WTC11 (cell line): ENCODE data around the gene TTLL10. TPM values are rescaled to one million over a fixed set of nuclear protein-coding genes. Genes with fewer than 3 reads are reported as not detected.

Experiments used
- ATAC-seq: fragments of 200-7000 bp; cut with Tn5 transposase; 2 replicates; pipeline ENCODE4 v1.10.0; 2021; ENCODE audit warnings: mild to moderate bottlenecking, moderate library complexity
- CTCF ChIA-PET: fragments of 300-600 bp; sonication (Branson Sonifier 250); formaldehyde crosslinking; loops from one replicate; lab custom pipeline; 2021; ENCODE audit warnings: antibody characterized with exemption; lab: Charles Lee
- POLR2A ChIA-PET: fragments of 350-600 bp; sonication (Branson Sonifier 250); formaldehyde crosslinking; loops from one replicate; lab custom pipeline; 2021; ENCODE audit warnings: antibody characterized with exemption; lab: Charles Lee
- DNase-seq: peaks from one replicate; pipeline ENCODE4 v3.0.0; 2021; ENCODE audit warnings: low spot score
- H3K27ac Mint-ChIP-seq: 2 replicates; pipeline ENCODE4 v1.8.0; 2021; ENCODE audit warnings: mixed read lengths
- H3K27me3 Mint-ChIP-seq: 2 replicates; pipeline ENCODE4 v1.8.0; 2021; ENCODE audit warnings: low read depth, mild to moderate bottlenecking, moderate library complexity, mixed read lengths
- H3K36me3 Mint-ChIP-seq: 2 replicates; pipeline ENCODE4 v1.8.0; 2021; ENCODE audit warnings: mixed read lengths
- H3K4me1 Mint-ChIP-seq: 2 replicates; pipeline ENCODE4 v1.8.0; 2022; ENCODE audit warnings: mixed read lengths
- H3K4me3 Mint-ChIP-seq: 2 replicates; pipeline ENCODE4 v1.8.0; 2021; ENCODE audit warnings: mild to moderate bottlenecking, moderate library complexity, mixed read lengths
- H3K9me3 Mint-ChIP-seq: 2 replicates; pipeline ENCODE4 v1.8.0; 2021; ENCODE audit warnings: mixed read lengths
- E2F4 ChIP-seq: sonication (generic); formaldehyde crosslinking; IDR thresholded peaks from 2 replicates; pipeline ENCODE4 v1.8.1; 2022; ENCODE audit warnings: low read depth, mild to moderate bottlenecking, moderate library complexity, missing genetic modification reagents, borderline replicate concordance
- ELF4 ChIP-seq: sonication (generic); formaldehyde crosslinking; IDR thresholded peaks from 2 replicates; pipeline ENCODE4 v1.8.1; 2022; ENCODE audit warnings: low read depth, mild to moderate bottlenecking, moderate library complexity, missing genetic modification reagents
- JUN ChIP-seq: sonication (generic); formaldehyde crosslinking; IDR thresholded peaks from 2 replicates; pipeline ENCODE4 v1.8.0; 2023; ENCODE audit warnings: mild to moderate bottlenecking, missing genetic modification reagents
- MYBL2 ChIP-seq: sonication (generic); formaldehyde crosslinking; IDR thresholded peaks from 2 replicates; pipeline ENCODE4 v1.8.1; 2023; ENCODE audit warnings: mild to moderate bottlenecking, moderate library complexity, missing genetic modification reagents
- NFE2L1 ChIP-seq: sonication (generic); formaldehyde crosslinking; IDR thresholded peaks from 2 replicates; pipeline ENCODE4 v1.8.1; 2023; ENCODE audit warnings: missing genetic modification reagents
- NR2C2 ChIP-seq: sonication (generic); formaldehyde crosslinking; IDR thresholded peaks from 2 replicates; pipeline ENCODE4 v1.8.0; 2022; ENCODE audit warnings: mild to moderate bottlenecking, missing genetic modification reagents
- NR3C1 ChIP-seq: sonication (generic); formaldehyde crosslinking; conservative IDR thresholded peaks from 2 replicates; pipeline ENCODE4 v1.8.1; 2023; ENCODE audit warnings: low read depth, mild to moderate bottlenecking, missing genetic modification reagents
- STAT6 ChIP-seq: sonication (generic); formaldehyde crosslinking; conservative IDR thresholded peaks from 2 replicates; pipeline ENCODE4 v1.8.1; 2023; ENCODE audit warnings: mild to moderate bottlenecking, low read depth, missing genetic modification reagents, moderate library complexity
- ZNF423 ChIP-seq: fragments of 250-450 bp; sonication (Bioruptor Pico); IDR thresholded peaks from 2 replicates; pipeline ENCODE4 v2.1.2; 2022; ENCODE audit warnings: mild to moderate bottlenecking, moderate library complexity
- total RNA-seq: library from RNA; stranded (reverse); gene quantifications from 3 replicates; pipeline ENCODE4 v1.2.3, GENCODE V29; 2021
- TF ChIP-seq, protein P1 (sequence below): fragments of 200-600 bp; IDR thresholded peaks from 2 replicates; pipeline ENCODE4 v1.8.0; 2022; ENCODE audit warnings: antibody characterized with exemption
- TF ChIP-seq, protein P2 (sequence below): sonication (generic); formaldehyde crosslinking; IDR thresholded peaks from 2 replicates; pipeline ENCODE4 v1.8.0; 2022; ENCODE audit warnings: mild to moderate bottlenecking, missing genetic modification reagents
- TF ChIP-seq, protein P3 (sequence below): sonication (generic); formaldehyde crosslinking; IDR thresholded peaks from 2 replicates; pipeline ENCODE4 v1.8.0; 2023; ENCODE audit warnings: mild to moderate bottlenecking, missing genetic modification reagents
- TF ChIP-seq, protein P4 (sequence below): sonication (generic); formaldehyde crosslinking; IDR thresholded peaks from 2 replicates; pipeline ENCODE4 v1.8.1; 2023; ENCODE audit warnings: mild to moderate bottlenecking, missing genetic modification reagents

The TTLL10 gene
- total RNA-seq, 1 experiment from 2014 or later = 1.1 TPM

- TF ChIP-seq, protein P1, sequence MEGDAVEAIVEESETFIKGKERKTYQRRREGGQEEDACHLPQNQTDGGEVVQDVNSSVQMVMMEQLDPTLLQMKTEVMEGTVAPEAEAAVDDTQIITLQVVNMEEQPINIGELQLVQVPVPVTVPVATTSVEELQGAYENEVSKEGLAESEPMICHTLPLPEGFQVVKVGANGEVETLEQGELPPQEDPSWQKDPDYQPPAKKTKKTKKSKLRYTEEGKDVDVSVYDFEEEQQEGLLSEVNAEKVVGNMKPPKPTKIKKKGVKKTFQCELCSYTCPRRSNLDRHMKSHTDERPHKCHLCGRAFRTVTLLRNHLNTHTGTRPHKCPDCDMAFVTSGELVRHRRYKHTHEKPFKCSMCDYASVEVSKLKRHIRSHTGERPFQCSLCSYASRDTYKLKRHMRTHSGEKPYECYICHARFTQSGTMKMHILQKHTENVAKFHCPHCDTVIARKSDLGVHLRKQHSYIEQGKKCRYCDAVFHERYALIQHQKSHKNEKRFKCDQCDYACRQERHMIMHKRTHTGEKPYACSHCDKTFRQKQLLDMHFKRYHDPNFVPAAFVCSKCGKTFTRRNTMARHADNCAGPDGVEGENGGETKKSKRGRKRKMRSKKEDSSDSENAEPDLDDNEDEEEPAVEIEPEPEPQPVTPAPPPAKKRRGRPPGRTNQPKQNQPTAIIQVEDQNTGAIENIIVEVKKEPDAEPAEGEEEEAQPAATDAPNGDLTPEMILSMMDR = no peak
Measured at GRCh38 chr1:1163538-1164070, 10.1 kb upstream of the TTLL10 start (continued).

- ATAC-seq (no peak), DNase-seq (no peak)
- ChIA-PET POLR2A (interaction anchor here (1.1 kb wide), 1 partner anchor 9 kb away, joined by 4 read pairs; the partner anchor contains the start of gene TTLL10), CTCF (interaction anchor here (1.0 to 2.0 kb wide), 5 partner anchors 9 to 151 kb away, joined by 3 to 8 read pairs (median 3); partner anchors contain the start of genes ISG15, SDF4, TNFRSF18 and TTLL10)
- TF ChIP-seq JUN (CRISPR knock-in tag) = no peak
- 0 out of 2 replicates have a peak, but pooled peaks have one; percentile 16 for TF ChIP-seq ELF4
- Mint-ChIP-seq H3K9me3 (no peaks in the 10 kb centered on the region), H3K36me3 (no peaks in the 10 kb centered on the region), H3K27me3 (peaks cover 7% of the 10 kb centered on the region), H3K4me1 (peaks cover 11% of the 10 kb centered on the region), H3K4me3 (peak overlapping the region; percentile 37), H3K27ac (no peak overlapping the region; the same call in 1 of the 2 replicates)
Measured at GRCh38 chr1:1164361-1164700, 9.3 kb upstream of the TTLL10 start.

GRCh38 chr1:1164701-1165451 is 8.8 kb upstream of the TTLL10 start:
- Mint-ChIP-seq H3K4me1 (peaks cover 11% of the 10 kb centered on the region), H3K27me3 (peaks cover 7% of the 10 kb centered on the region), H3K9me3 (no peaks in the 10 kb centered on the region), H3K4me3 (no peak overlapping the region), H3K36me3 (no peaks in the 10 kb centered on the region), H3K27ac (no peak overlapping the region)
- POLR2A ChIA-PET = interaction anchor here (0.9 to 1.1 kb wide), 2 partner anchors 9 to 43 kb away, joined by 3 to 4 read pairs; partner anchors contain the start of gene TTLL10
- CTCF ChIA-PET = interaction anchor here (0.6 to 2.0 kb wide), 8 partner anchors 9 to 151 kb away, joined by 3 to 8 read pairs (median 3); partner anchors contain the start of genes ISG15, SDF4, TNFRSF18 and TTLL10
- DNase-seq (peak; percentile 61), ATAC-seq (peak; percentile 31)
- TF ChIP-seq ZNF423 = peak; percentile 75
- TF ChIP-seq NR2C2 (CRISPR knock-in tag) = no peak
- TF ChIP-seq ELF4 = 0 out of 2 replicates have a peak, but pooled peaks have one; percentile 18
- TF ChIP-seq E2F4 = no peak
- 0 out of 2 replicates have a peak, but pooled peaks have one; percentile 17 for TF ChIP-seq NFE2L1
- no peak for TF ChIP-seq NR3C1 (CRISPR knock-in tag)
- TF ChIP-seq, protein P2, sequence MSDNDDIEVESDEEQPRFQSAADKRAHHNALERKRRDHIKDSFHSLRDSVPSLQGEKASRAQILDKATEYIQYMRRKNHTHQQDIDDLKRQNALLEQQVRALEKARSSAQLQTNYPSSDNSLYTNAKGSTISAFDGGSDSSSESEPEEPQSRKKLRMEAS (CRISPR knock-in tag) = peak; percentile 59
- TF ChIP-seq, protein P3, sequence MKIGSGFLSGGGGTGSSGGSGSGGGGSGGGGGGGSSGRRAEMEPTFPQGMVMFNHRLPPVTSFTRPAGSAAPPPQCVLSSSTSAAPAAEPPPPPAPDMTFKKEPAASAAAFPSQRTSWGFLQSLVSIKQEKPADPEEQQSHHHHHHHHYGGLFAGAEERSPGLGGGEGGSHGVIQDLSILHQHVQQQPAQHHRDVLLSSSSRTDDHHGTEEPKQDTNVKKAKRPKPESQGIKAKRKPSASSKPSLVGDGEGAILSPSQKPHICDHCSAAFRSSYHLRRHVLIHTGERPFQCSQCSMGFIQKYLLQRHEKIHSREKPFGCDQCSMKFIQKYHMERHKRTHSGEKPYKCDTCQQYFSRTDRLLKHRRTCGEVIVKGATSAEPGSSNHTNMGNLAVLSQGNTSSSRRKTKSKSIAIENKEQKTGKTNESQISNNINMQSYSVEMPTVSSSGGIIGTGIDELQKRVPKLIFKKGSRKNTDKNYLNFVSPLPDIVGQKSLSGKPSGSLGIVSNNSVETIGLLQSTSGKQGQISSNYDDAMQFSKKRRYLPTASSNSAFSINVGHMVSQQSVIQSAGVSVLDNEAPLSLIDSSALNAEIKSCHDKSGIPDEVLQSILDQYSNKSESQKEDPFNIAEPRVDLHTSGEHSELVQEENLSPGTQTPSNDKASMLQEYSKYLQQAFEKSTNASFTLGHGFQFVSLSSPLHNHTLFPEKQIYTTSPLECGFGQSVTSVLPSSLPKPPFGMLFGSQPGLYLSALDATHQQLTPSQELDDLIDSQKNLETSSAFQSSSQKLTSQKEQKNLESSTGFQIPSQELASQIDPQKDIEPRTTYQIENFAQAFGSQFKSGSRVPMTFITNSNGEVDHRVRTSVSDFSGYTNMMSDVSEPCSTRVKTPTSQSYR (CRISPR knock-in tag) = no peak
- TF ChIP-seq, protein P4, sequence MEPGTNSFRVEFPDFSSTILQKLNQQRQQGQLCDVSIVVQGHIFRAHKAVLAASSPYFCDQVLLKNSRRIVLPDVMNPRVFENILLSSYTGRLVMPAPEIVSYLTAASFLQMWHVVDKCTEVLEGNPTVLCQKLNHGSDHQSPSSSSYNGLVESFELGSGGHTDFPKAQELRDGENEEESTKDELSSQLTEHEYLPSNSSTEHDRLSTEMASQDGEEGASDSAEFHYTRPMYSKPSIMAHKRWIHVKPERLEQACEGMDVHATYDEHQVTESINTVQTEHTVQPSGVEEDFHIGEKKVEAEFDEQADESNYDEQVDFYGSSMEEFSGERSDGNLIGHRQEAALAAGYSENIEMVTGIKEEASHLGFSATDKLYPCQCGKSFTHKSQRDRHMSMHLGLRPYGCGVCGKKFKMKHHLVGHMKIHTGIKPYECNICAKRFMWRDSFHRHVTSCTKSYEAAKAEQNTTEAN (CRISPR knock-in tag) = 0 out of 2 replicates have a peak, but pooled peaks have one; percentile 37
- TF ChIP-seq STAT6 (CRISPR knock-in tag) = no peak
- TF ChIP-seq MYBL2 = no peak
